CD8-positive, alpha-beta memory T cell (primary cell): ENCODE measurements around the gene CAST. TPM values are rescaled to one million over a fixed set of nuclear protein-coding genes. Genes with fewer than 3 reads are reported as not detected.

Source experiments
- CTCF ChIA-PET: fragments of 350-600 bp; sonication (Branson Sonifier 250); formaldehyde crosslinking; loops from one replicate; lab custom pipeline; 2021; ENCODE audit warnings: antibody characterized with exemption; lab: Charles Lee
- POLR2A ChIA-PET: fragments of 350-600 bp; sonication (Branson Sonifier 250); formaldehyde crosslinking; loops from one replicate; lab custom pipeline; 2021; ENCODE audit warnings: antibody characterized with exemption; lab: Charles Lee
- DNase-seq, 5 donors: peaks; one replicate each; pipeline versions ENCODE4 v3.0.0 to v3.0.0-alpha.2; 2020 to 2022; ENCODE audit warnings: mixed read lengths in 1 of 5
- H3K27ac ChIP-seq: one replicate; pipeline ENCODE4 v1.7.0; 2013; ENCODE audit warnings: low read depth, mild to moderate bottlenecking, low read length, moderate library complexity
- H3K27me3 ChIP-seq: 2 replicates; pipeline ENCODE4 v1.7.0; 2013; ENCODE audit warnings: low read length, mild to moderate bottlenecking; ENCODE audit not compliant: insufficient read depth, poor library complexity, severe bottlenecking
- H3K36me3 ChIP-seq: 2 replicates; pipeline ENCODE4 v1.7.0; 2013; ENCODE audit warnings: mild to moderate bottlenecking, low read length, moderate library complexity; ENCODE audit not compliant: insufficient read depth
- H3K4me1 ChIP-seq: 2 replicates; pipeline ENCODE4 v1.7.0; 2013; ENCODE audit warnings: mild to moderate bottlenecking, low read length, moderate library complexity; ENCODE audit not compliant: insufficient read depth
- H3K4me3 ChIP-seq: 2 replicates; pipeline ENCODE4 v1.7.0; 2013; ENCODE audit warnings: mild to moderate bottlenecking, low read length
- H3K9me3 ChIP-seq: 2 replicates; pipeline ENCODE4 v1.7.0; 2013; ENCODE audit warnings: mild to moderate bottlenecking, low read length
- H3K27ac Mint-ChIP-seq, 8 donors: one replicate each; pipeline ENCODE4 v1.8.0; 2020 to 2021; ENCODE audit warnings: mixed read lengths in 8 of 8, mild to moderate bottlenecking in 6 of 8, inconsistent platforms in 3 of 8, moderate library complexity in 3 of 8
- H3K27me3 Mint-ChIP-seq, 2 donors: one replicate each; pipeline ENCODE4 v1.8.0; 2020 to 2021; ENCODE audit warnings: mixed read lengths in 2 of 2, mild to moderate bottlenecking in 1 of 2, moderate library complexity in 1 of 2
- H3K36me3 Mint-ChIP-seq, 3 donors: one replicate each; pipeline ENCODE4 v1.8.0; 2020 to 2021; ENCODE audit warnings: mixed read lengths in 3 of 3, inconsistent platforms in 1 of 3, mild to moderate bottlenecking in 1 of 3
- H3K4me1 Mint-ChIP-seq, 3 donors: one replicate each; pipeline ENCODE4 v1.8.0; 2020 to 2021; ENCODE audit warnings: mixed read lengths in 3 of 3, inconsistent platforms in 1 of 3, mild to moderate bottlenecking in 1 of 3
- H3K4me3 Mint-ChIP-seq, 7 donors: one replicate each; pipeline ENCODE4 v1.8.0; 2020 to 2021; ENCODE audit warnings: mixed read lengths in 7 of 7, mild to moderate bottlenecking in 6 of 7, moderate library complexity in 4 of 7, inconsistent platforms in 2 of 7
- H3K9me3 Mint-ChIP-seq, 5 donors: one replicate each; pipeline ENCODE4 v1.8.0; 2020 to 2022; ENCODE audit warnings: mixed read lengths in 5 of 5, mild to moderate bottlenecking in 3 of 5, moderate library complexity in 2 of 5, inconsistent platforms in 1 of 5
- polyA plus RNA-seq: library from polyadenylated mRNA; unstranded; fragments of 300-500 nt; fragmentation: Illumina TruSeq; gene quantifications from one replicate; pipeline ENCODE4 v1.2.3, GENCODE V29; 2021
- total RNA-seq, 2 experiments: library from RNA; stranded (reverse); gene quantifications; one replicate each; pipeline ENCODE4 v1.2.3, GENCODE V29; 2021

Gene CAST
- total and polyA plus RNA-seq, 3 experiments from 2014 or later: 94.6 to 134 (median 127) TPM

DNA sequence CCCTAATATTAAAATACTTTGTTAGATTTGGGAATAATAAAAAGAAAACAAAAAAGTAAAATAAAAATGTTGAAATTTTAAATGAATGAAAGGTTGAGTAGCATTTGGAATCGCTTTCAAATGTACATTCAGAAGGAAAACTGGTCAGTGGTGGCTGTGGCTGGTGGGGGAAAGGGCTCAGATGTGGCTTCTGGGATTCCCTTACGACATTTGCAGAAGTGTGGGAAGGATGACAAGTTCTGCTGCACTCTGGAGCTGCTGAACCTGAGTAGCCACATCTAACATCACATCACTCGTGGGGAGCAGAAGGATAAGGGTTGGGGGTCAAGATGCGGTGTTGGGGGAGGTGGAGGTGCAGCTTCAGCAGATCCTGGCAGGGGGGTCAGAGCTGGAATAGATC, 25.6 kb upstream of the CAST start:
- Mint-ChIP-seq H3K4me1 (peaks cover 0 to under 1% (median 0%) of the 10 kb centered on the region in 3 donors), H3K4me3 (no peak overlapping the region), H3K27ac (no peak overlapping the region), H3K9me3 (no peaks in the 10 kb centered on the region), H3K27me3 (peaks cover 0 to 13% of the 10 kb centered on the region in 2 donors), H3K36me3 (no peaks in the 10 kb centered on the region)
- H3K4me3 ChIP-seq: no peak overlapping the region
- no peak for DNase-seq
- H3K27me3 ChIP-seq: no peaks in the 10 kb centered on the region
- ChIA-PET POLR2A (no interaction called here), CTCF (interaction anchor here (1.4 to 1.7 kb wide), 4 partner anchors 10 to 35 kb away, joined by 3 to 4 read pairs (median 4); no protein-coding TSS in a partner anchor)
- H3K27ac ChIP-seq: no peak overlapping the region
- no peaks in the 10 kb centered on the region for H3K9me3 ChIP-seq
- no peaks in the 10 kb centered on the region for H3K36me3 ChIP-seq
- no peaks in the 10 kb centered on the region for H3K4me1 ChIP-seq

DNA sequence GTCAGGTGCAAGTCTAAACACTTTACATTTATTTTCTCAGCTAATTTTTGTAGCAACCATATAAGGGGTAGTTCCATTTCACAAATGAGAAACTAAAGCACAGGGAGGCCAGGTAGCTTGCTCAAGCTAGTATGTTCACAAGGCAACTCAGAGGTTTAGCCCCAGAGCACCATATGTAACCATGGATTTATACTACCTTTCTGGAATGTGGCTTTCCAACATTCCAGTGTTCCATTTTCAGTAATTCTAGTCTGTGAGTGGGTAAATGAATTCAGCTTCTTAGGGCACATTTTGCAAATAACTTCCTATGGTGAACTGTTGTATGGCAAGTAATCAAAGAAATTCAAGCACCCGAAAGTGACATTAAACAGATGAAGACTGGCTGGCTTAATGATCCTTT, 25.0 kb upstream of the CAST start:
- Mint-ChIP-seq H3K27ac (no peak overlapping the region), H3K4me3 (no peak overlapping the region), H3K4me1 (peaks cover 0 to 6% (median 6%) of the 10 kb centered on the region in 3 donors), H3K36me3 (no peaks in the 10 kb centered on the region), H3K9me3 (no peaks in the 10 kb centered on the region), H3K27me3 (peaks cover 0 to 13% of the 10 kb centered on the region in 2 donors)
- Histone ChIP-seq H3K27ac (no peak overlapping the region), H3K27me3 (no peaks in the 10 kb centered on the region), H3K36me3 (no peaks in the 10 kb centered on the region), H3K9me3 (no peaks in the 10 kb centered on the region), H3K4me1 (no peaks in the 10 kb centered on the region), H3K4me3 (no peak overlapping the region)
- CTCF ChIA-PET: interaction anchor here (0.8 to 1.7 kb wide), 5 partner anchors 10 to 70 kb away, joined by 3 to 4 read pairs (median 4); no protein-coding TSS in a partner anchor
- DNase-seq: no peak
- POLR2A ChIA-PET: no interaction called here

DNA sequence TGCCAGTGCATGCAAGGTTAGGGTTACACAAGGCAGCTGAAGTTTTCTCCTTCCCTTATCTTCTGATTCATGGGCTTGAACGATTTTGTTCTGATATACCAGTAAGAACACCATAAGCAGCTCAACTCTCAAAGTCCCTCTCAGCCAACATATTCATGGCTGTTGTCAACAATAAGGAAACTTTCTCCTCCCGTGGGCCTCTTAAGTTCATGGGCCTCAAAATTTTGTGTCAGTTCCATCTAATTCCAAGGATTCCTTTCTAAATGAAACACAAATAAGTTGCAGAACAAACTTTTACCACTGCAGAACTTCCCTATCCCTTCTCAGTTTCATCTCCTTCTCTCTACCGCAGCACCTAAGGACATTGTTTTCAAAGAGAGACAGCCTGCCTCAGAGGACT, 23.6 kb upstream of the CAST start:
- Histone ChIP-seq H3K9me3 (no peaks in the 10 kb centered on the region), H3K36me3 (no peaks in the 10 kb centered on the region), H3K4me1 (no peaks in the 10 kb centered on the region), H3K4me3 (no peak overlapping the region), H3K27me3 (no peaks in the 10 kb centered on the region), H3K27ac (no peak overlapping the region)
- POLR2A ChIA-PET: no interaction called here
- Mint-ChIP-seq H3K27ac (no peak overlapping the region), H3K4me1 (peaks cover 0 to 6% (median 6%) of the 10 kb centered on the region in 3 donors), H3K4me3 (no peak overlapping the region), H3K9me3 (no peaks in the 10 kb centered on the region), H3K27me3 (peaks cover 0 to 13% of the 10 kb centered on the region in 2 donors), H3K36me3 (no peaks in the 10 kb centered on the region)
- CTCF ChIA-PET: no interaction called here
- DNase-seq: no peak

DNA sequence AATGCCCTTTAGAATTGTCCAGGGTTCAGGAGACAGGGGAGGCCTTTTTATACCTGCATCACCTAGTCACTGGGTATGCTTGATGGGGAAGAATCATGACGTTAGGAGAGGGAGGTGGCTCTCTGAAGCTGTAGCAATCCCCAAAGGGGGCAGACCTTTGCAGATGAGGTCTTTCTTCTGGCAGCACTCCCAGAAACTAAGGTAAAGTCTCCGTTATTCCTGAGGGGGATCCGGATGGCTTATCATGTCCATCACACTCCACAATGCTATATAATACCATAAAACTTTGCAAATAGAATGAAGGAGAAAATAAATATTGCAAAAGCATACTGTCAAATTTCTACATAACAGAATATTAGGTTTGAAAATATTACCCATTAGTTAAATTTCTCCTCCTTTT, 21.5 kb upstream of the CAST start:
- Mint-ChIP-seq H3K36me3 (no peaks in the 10 kb centered on the region), H3K4me1 (peaks cover 0 to 6% (median 6%) of the 10 kb centered on the region in 3 donors), H3K4me3 (no peak overlapping the region), H3K27me3 (peaks cover 0 to 3% of the 10 kb centered on the region in 2 donors), H3K27ac (no peak overlapping the region), H3K9me3 (no peaks in the 10 kb centered on the region)
- ChIA-PET CTCF (no interaction called here), POLR2A (no interaction called here)
- H3K27ac ChIP-seq: no peak overlapping the region
- H3K27me3 ChIP-seq: no peaks in the 10 kb centered on the region
- no peak for DNase-seq
- no peaks in the 10 kb centered on the region for H3K4me1 ChIP-seq
- H3K9me3 ChIP-seq: no peaks in the 10 kb centered on the region
- no peaks in the 10 kb centered on the region for H3K36me3 ChIP-seq
- no peak overlapping the region for H3K4me3 ChIP-seq

DNA sequence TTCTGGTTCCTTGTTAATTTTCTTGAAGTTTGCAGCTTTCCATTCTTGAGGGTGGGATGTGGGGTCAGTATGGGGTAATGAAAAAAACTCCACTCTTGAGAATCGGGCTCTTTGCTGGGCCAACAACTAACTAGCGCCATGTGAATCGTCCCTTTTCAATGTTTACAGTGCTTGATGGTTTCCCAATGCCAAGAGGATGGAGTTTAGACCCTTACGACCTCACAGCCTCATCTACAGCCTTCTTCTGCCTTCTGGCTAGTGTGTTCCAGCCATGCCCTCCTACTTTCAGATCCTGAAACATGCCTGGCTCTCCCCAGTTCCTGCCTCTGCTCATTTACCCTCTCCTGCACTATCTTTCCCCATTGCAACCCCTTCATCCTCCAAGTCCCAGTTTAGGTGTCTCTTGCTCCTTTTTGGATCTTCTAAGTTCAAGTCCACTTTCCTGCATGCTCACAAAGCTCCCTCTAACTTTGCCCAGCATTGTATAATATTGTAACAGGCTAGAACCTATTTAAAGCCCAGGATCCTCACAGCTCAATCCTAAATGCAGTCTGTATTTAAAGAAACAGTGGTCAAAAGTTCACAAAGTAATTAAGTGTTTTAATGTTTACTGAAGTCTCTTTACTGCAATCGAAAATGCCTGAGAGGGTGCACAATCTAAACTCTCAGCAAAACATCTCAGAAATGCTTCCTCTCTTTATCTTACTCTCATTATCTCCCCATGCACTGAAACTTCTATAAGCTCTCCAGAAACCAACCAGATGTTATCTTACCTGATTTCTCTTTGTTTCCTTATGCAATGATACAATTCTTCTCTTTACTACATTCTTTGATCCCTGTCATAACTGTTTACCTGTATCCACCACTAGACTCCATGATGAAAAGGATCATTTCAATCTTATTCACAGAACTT, 20.6 kb upstream of the CAST start:
- DNase-seq: no peak
- Histone ChIP-seq H3K4me3 (no peak overlapping the region), H3K4me1 (no peaks in the 10 kb centered on the region), H3K36me3 (no peaks in the 10 kb centered on the region), H3K27me3 (no peaks in the 10 kb centered on the region), H3K9me3 (no peaks in the 10 kb centered on the region), H3K27ac (no peak overlapping the region)
- no peaks in the 10 kb centered on the region for H3K9me3 Mint-ChIP-seq
- ChIA-PET POLR2A (no interaction called here), CTCF (interaction anchor here (1.4 kb wide), 1 partner anchor 22 kb away, joined by 3 read pairs; no protein-coding TSS in a partner anchor)
- H3K4me1 Mint-ChIP-seq: peaks cover 0 to 6% (median 6%) of the 10 kb centered on the region in 3 donors
- no peak overlapping the region for H3K4me3 Mint-ChIP-seq
- no peaks in the 10 kb centered on the region for H3K36me3 Mint-ChIP-seq
- peak overlapping the region in 4 of 8 donors; percentile 30 to 78 (median 49) for H3K27ac Mint-ChIP-seq
- H3K27me3 Mint-ChIP-seq: no peaks in the 10 kb centered on the region

DNA sequence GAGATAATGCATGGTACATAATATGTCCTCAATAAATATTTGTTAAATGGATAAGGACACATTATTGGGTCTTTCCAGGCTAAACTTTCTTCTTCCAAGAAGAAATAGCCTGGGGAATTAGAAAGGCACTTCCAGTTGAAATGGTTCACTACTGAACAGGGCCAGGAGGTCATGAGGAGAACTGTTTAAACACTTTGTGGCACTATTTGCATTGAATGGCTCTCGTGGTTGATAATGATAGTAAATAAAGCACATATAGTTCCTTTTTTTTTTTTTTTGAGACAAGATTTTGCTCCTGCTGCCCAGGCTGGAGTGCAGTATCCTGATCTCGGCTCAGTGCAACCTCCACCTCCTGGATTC, 19.9 kb upstream of the CAST start:
- Mint-ChIP-seq H3K36me3 (no peaks in the 10 kb centered on the region), H3K9me3 (no peaks in the 10 kb centered on the region), H3K4me3 (no peak overlapping the region), H3K27me3 (no peaks in the 10 kb centered on the region), H3K4me1 (peaks cover 0 to 6% (median 6%) of the 10 kb centered on the region in 3 donors), H3K27ac (peak overlapping the region in 1 of 8 donors; percentile 41)
- Histone ChIP-seq H3K36me3 (no peaks in the 10 kb centered on the region), H3K4me3 (no peak overlapping the region), H3K27ac (no peak overlapping the region), H3K9me3 (no peaks in the 10 kb centered on the region), H3K27me3 (no peaks in the 10 kb centered on the region), H3K4me1 (no peaks in the 10 kb centered on the region)
- no peak for DNase-seq
- ChIA-PET CTCF (interaction anchor here (1.4 kb wide), 1 partner anchor 23 kb away, joined by 3 read pairs; no protein-coding TSS in a partner anchor), POLR2A (no interaction called here)

DNA sequence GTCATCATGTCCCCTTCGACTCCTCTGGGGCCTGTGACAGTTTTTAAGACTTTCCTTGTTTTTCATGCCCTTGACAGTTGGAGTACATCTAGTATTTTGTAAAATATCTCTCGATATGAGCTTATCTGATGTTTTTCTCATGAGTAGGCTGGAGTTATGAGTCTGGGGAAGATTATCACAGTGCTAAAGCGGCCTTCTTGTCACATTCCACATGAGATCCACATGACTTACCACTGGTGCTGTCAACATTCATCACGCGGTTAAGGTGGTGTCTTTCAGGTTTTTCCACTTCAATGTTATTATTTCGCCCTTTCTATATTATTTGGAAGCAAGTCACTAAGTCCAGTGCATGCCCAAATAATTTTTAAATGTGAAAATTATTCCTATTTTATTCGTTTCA, 17.1 kb upstream of the CAST start:
- Mint-ChIP-seq H3K27ac (no peak overlapping the region), H3K4me1 (peaks cover 0 to 9% (median 6%) of the 10 kb centered on the region in 3 donors), H3K4me3 (no peak overlapping the region), H3K27me3 (no peaks in the 10 kb centered on the region), H3K9me3 (no peaks in the 10 kb centered on the region), H3K36me3 (no peaks in the 10 kb centered on the region)
- no peak for DNase-seq
- H3K36me3 ChIP-seq: no peaks in the 10 kb centered on the region
- ChIA-PET POLR2A (no interaction called here), CTCF (no interaction called here)
- H3K27ac ChIP-seq: no peak overlapping the region
- H3K4me1 ChIP-seq: no peaks in the 10 kb centered on the region
- H3K4me3 ChIP-seq: no peak overlapping the region
- H3K9me3 ChIP-seq: no peaks in the 10 kb centered on the region
- H3K27me3 ChIP-seq: no peaks in the 10 kb centered on the region

DNA sequence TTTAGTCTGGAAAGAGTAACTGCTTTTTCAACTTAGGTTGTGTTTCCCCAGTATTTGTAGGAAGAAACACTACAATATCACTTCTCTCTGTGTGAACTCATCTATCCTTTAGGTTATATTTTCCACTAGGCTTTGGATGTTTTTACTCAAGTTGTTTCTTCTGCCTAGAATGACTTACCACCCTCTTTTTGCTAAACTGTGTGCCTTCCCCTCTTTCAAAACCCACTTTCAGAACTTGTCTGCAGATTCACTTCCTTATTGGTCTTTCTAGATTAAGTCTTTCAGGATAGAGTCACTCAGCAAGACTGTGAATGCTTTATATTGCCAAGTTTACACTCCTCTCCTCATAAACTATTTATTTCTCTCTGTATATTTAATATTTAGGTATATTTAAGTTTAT, 14.2 kb upstream of the CAST start:
- H3K9me3 Mint-ChIP-seq: no peaks in the 10 kb centered on the region
- no peaks in the 10 kb centered on the region for H3K36me3 Mint-ChIP-seq
- Histone ChIP-seq H3K27me3 (no peaks in the 10 kb centered on the region), H3K4me3 (no peak overlapping the region), H3K9me3 (no peaks in the 10 kb centered on the region), H3K36me3 (no peaks in the 10 kb centered on the region), H3K4me1 (no peaks in the 10 kb centered on the region), H3K27ac (no peak overlapping the region)
- no peak overlapping the region for H3K4me3 Mint-ChIP-seq
- H3K4me1 Mint-ChIP-seq: peaks cover 0 to 6% (median 0%) of the 10 kb centered on the region in 3 donors
- ChIA-PET CTCF (no interaction called here), POLR2A (no interaction called here)
- H3K27me3 Mint-ChIP-seq: peaks cover 0 to 7% of the 10 kb centered on the region in 2 donors
- H3K27ac Mint-ChIP-seq: no peak overlapping the region
- no peak for DNase-seq
